ENCODE data around the gene ZNF81.
"Not testable (repeated sequence)": the region's sequence is repeated elsewhere in the genome, so short reads cannot be mapped to it uniquely, and the experiment has no call there.

ZNF81 gene

GRCh38 chrX:47836164-47837072 lies at the start of gene ZNF81:
ZNF81 (plus strand) TSS chrX:47836902; CDS start chrX:47846268, 9,366 bp downstream.
- peak; percentile 93 for DNase-seq

- no peak for DNase-seq
Observed at GRCh38 chrX:47796433-47796906, 40.2 kb upstream of the ZNF81 start.

- DNase-seq: no peak
Observed at GRCh38 chrX:47797084-47797483, 39.6 kb upstream of the ZNF81 start.

GRCh38 chrX:47798861-47799260 lies 37.8 kb upstream of the ZNF81 start:
- DNase-seq: no peak

- DNase-seq: no peak
Observed at GRCh38 chrX:47802589-47802988, 34.1 kb upstream of the ZNF81 start.

- not testable (repeated sequence) for DNase-seq
Observed at GRCh38 chrX:47803103-47803502, 33.6 kb upstream of the ZNF81 start.

GRCh38 chrX:47804315-47804714 lies 32.4 kb upstream of the ZNF81 start:
- DNase-seq: no peak

GRCh38 chrX:47805844-47806243 lies 30.9 kb upstream of the ZNF81 start:
- not testable (repeated sequence) for DNase-seq

GRCh38 chrX:47806415-47807271 lies 30.1 kb upstream of the ZNF81 start:
- DNase-seq: not testable (repeated sequence)

- DNase-seq: not testable (repeated sequence)
Observed at GRCh38 chrX:47807272-47807538, 29.5 kb upstream of the ZNF81 start.

- no peak for DNase-seq
Observed at GRCh38 chrX:47807548-47807947, 29.2 kb upstream of the ZNF81 start.

GRCh38 chrX:47808904-47809788 lies 27.6 kb upstream of the ZNF81 start:
- no peak for DNase-seq

GRCh38 chrX:47814851-47815250 lies 21.9 kb upstream of the ZNF81 start:
- DNase-seq: no peak

- DNase-seq: no peak
Observed at GRCh38 chrX:47815901-47816845, 20.5 kb upstream of the ZNF81 start.

- no peak for DNase-seq
Observed at GRCh38 chrX:47817421-47817820, 19.3 kb upstream of the ZNF81 start.

GRCh38 chrX:47817897-47818296 lies 18.8 kb upstream of the ZNF81 start:
- DNase-seq: no peak

GRCh38 chrX:47828984-47829383 lies 7.7 kb upstream of the ZNF81 start:
- no peak for DNase-seq

GRCh38 chrX:47831788-47832187 lies 4.9 kb upstream of the ZNF81 start:
- peak; percentile 44 for DNase-seq

GRCh38 chrX:47838361-47838760 lies 1.7 kb downstream of the ZNF81 start:
- no peak for DNase-seq

GRCh38 chrX:47840111-47840510 lies 3.4 kb downstream of the ZNF81 start:
- DNase-seq: no peak

GRCh38 chrX:47843363-47843762 lies 6.7 kb downstream of the ZNF81 start:
- no peak for DNase-seq

- DNase-seq: no peak
Observed at GRCh38 chrX:47844117-47844516, 7.4 kb downstream of the ZNF81 start.
